GM06990 (cell line): ENCODE data around the gene PC.
"Not testable (repeated sequence)": the region's sequence is repeated elsewhere in the genome, so short reads cannot be mapped to it uniquely, and the experiment has no call there.

Source experiments
- DNase-seq: peaks from one replicate; pipeline ENCODE4 v3.0.0-alpha.2; 2011; ENCODE audit not compliant: insufficient read length; ENCODE audit errors: extremely low read depth
- H3K27me3 ChIP-seq: replicated peaks from 2 replicates; pipeline ENCODE4 v1.6.0; 2011; ENCODE audit warnings: low read length; ENCODE audit not compliant: control insufficient read depth, insufficient read depth
- H3K36me3 ChIP-seq: 2 replicates; pipeline ENCODE4 v1.5.1; 2011; ENCODE audit warnings: low read length; ENCODE audit not compliant: control insufficient read depth, insufficient read depth
- H3K4me3 ChIP-seq: replicated peaks from 2 replicates; pipeline ENCODE4 v1.5.1; 2011; ENCODE audit warnings: low read depth, mild to moderate bottlenecking, control low read depth, low read length
- TF ChIP-seq, protein P1 (sequence below): IDR thresholded peaks from 2 replicates; pipeline ENCODE4 v1.5.1; 2011; ENCODE audit warnings: low read length, control low read depth, mild to moderate bottlenecking, inconsistent platforms; ENCODE audit not compliant: insufficient read depth, poor library complexity, severe bottlenecking

The PC gene

DNA sequence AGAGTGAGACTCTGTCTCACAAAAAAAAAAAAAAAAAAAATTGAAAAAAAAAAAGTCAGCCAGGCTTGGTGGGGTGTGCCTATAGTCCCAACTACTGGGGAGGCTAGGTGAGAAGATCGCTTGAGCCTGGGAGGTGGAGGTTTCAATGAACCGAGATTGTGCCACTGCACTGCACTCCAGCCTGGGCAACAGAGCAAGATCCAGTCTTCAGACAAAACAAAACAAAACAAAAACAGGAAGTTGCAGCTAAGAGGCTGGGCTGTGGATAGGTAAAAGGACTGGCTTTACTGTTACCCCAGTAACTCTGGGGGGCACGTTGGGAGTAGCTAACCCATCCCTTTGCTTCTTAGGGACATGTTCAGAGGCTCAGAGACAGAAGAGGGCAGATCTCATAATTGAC is 6.3 kb upstream of the PC start:
- Histone ChIP-seq H3K4me3 (no peak overlapping the region), H3K36me3 (no peaks in the 10 kb centered on the region), H3K27me3 (no peaks in the 10 kb centered on the region)
- DNase-seq = no peak
- TF ChIP-seq, protein P1, sequence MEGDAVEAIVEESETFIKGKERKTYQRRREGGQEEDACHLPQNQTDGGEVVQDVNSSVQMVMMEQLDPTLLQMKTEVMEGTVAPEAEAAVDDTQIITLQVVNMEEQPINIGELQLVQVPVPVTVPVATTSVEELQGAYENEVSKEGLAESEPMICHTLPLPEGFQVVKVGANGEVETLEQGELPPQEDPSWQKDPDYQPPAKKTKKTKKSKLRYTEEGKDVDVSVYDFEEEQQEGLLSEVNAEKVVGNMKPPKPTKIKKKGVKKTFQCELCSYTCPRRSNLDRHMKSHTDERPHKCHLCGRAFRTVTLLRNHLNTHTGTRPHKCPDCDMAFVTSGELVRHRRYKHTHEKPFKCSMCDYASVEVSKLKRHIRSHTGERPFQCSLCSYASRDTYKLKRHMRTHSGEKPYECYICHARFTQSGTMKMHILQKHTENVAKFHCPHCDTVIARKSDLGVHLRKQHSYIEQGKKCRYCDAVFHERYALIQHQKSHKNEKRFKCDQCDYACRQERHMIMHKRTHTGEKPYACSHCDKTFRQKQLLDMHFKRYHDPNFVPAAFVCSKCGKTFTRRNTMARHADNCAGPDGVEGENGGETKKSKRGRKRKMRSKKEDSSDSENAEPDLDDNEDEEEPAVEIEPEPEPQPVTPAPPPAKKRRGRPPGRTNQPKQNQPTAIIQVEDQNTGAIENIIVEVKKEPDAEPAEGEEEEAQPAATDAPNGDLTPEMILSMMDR = no peak

DNA sequence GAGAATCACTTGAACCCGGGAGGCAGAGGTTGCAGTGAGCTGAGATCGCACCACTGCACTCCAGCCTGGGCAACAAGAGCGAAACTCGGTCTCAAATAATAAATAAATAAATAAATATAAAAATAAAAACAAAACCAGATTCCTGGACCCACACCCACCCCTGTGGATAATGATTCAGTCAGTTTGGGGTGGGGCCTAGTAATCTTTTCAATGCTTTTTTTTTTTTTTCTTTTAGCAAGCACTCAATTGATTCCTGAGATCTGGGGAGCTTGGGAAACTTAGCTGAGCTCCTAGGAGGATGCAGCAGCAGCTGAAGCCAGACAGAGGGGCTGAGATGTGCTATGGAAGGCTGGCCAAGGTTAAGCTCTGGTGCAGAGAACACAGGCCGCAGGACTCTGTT is 4.6 kb upstream of the PC start:
- TF ChIP-seq, protein P1 = no peak
- DNase-seq = no peak
- no peaks in the 10 kb centered on the region for H3K27me3 ChIP-seq
- H3K36me3 ChIP-seq = no peaks in the 10 kb centered on the region
- no peak overlapping the region for H3K4me3 ChIP-seq

DNA sequence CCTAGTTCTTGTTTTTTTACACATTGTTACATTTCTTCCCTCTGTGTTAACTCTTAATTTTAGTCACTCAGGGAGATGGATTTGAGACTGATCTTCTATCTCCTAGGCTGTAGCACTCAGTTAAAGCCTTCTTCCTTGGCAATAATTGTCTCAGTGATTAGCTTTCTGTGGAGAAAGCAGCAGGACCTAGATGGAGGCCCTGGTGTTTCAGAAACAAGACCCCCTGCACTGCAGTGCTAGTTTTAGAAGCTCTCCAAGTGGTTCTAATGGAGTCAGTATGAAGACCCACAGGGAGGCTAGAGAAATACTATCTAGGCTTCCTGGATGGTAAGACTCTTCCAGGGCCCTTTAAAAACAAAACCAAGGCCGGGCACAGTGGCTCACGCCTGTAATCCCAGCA is 4.1 kb upstream of the PC start:
- TF ChIP-seq, protein P1 = no peak
- no peak for DNase-seq
- H3K27me3 ChIP-seq = no peaks in the 10 kb centered on the region
- no peak overlapping the region for H3K4me3 ChIP-seq
- no peaks in the 10 kb centered on the region for H3K36me3 ChIP-seq

DNA sequence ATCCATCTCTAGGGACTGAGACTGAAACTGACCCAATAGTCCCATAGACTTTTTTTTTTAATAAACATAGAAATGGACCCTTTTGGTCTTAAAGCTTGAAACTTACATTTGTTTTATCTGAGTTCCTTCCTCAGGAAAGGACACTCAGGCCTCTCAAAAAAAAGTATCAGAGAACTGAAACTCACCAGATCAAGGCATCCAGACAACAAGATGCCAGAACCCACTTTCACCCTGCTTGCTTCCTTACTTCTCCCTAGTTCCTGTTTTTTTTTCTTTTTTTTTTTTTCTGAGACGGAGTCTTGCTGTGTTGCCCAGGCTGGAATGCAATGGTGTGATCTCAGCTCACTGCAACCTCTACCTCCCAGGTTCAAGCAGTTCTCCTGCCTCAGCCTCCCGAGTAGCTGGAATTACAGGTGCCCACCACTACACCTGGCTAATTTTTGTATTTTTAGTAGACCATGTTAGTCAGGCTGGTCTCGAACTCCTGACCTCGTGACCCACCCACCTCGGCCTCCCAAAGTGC is 3.6 kb upstream of the PC start:
- not testable (repeated sequence) for H3K27me3 ChIP-seq, H3K4me3 ChIP-seq, H3K36me3 ChIP-seq, DNase-seq

DNA sequence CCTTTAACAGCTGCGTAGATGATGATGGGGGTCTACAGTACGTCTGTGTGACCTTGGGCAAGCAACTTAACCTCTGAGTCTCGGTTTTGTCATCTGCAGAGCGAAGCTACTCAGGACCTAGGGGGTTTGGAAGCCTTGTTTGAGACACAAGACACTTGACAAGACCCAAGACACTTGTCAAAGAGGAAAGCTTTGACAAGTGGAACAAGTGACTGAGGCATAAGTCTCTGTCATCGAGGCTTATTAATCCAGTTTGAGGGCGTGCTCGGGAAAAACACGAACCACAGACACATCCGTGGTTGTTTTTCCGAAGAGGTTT is 732 bp upstream of the PC start:
- no peaks in the 10 kb centered on the region for H3K36me3 ChIP-seq
- TF ChIP-seq, protein P1 = no peak
- no peak overlapping the region; the same call in 1 of the 2 replicates for H3K4me3 ChIP-seq
- DNase-seq = no peak
- no peaks in the 10 kb centered on the region for H3K27me3 ChIP-seq

DNA sequence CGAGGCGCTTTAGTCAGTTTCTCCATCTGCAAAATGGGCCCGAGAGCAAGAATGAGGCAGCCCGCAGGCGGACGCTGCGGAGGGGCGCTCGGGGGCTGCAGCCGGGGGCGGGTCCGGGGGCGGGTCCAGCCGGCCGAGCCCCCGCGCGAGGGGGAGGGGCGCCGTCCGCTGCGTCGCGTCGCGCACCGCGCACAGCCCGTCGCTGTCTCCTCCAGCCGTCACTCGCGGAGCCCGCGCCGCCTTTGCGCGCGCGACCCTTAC is 282 bp downstream of the PC start:
- Histone ChIP-seq H3K27me3 (no peaks in the 10 kb centered on the region), H3K4me3 (peak overlapping the region; percentile 81), H3K36me3 (no peaks in the 10 kb centered on the region)
- DNase-seq = no peak
- TF ChIP-seq, protein P1 = no peak
